ENCODE measurements around the gene HTT-AS.

Gene HTT-AS

DNA sequence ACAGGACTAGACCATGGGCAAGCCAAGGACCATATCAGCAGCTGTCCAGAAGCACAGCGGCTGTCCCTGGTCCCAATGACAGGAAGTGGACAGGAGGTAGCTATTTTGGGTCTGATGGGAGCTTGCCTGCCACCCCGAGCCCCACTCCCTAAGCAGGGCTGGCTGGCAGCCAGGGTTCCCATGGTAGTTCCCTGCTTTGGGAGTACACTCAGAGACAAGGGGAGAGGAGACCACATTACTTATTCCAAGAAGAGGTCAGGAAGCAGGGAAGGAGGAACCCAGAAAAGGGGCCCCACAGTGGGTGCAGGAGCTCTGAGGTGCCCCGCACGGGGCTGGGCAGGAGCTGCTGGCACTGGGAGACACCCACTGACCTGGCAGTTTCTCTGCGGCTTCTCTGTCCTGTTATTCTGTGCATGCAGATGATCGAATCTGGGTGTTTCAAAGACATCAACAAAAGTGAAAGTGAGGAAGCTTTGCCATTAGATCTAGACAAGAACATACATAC, 36.3 kb downstream of the HTT-AS start:
- no peak overlapping the region for H3K4me3 ChIP-seq (ENCODE audit: low read depth, low read length)
- DNase-seq (ENCODE audit: low read depth), result no peak
- no peak for TF ChIP-seq CTCF (IDR thresholded peaks at IDR 0.05; ENCODE audit: control insufficient read depth, extremely low read depth, insufficient read depth)

GRCh38 chr4:3036131-3036952, 38.0 kb downstream of the HTT-AS start:
- no peak overlapping the region for H3K4me3 ChIP-seq (ENCODE audit: low read depth, low read length)
- no peak for TF ChIP-seq CTCF (IDR thresholded peaks at IDR 0.05; ENCODE audit: control insufficient read depth, extremely low read depth, insufficient read depth)
- no peak for DNase-seq (ENCODE audit: low read depth)

- H3K4me3 ChIP-seq (ENCODE audit: low read depth, low read length), result no peak overlapping the region
- no peak for DNase-seq (ENCODE audit: low read depth)
- no peak for TF ChIP-seq CTCF (IDR thresholded peaks at IDR 0.05; ENCODE audit: control insufficient read depth, extremely low read depth, insufficient read depth)
Measured at GRCh38 chr4:3035674-3036073, 38.7 kb downstream of the HTT-AS start.

GRCh38 chr4:3035249-3035648, 39.1 kb downstream of the HTT-AS start:
- TF ChIP-seq CTCF (IDR thresholded peaks at IDR 0.05; ENCODE audit: control insufficient read depth, extremely low read depth, insufficient read depth), result no peak
- no peak for DNase-seq (ENCODE audit: low read depth)
- no peak overlapping the region for H3K4me3 ChIP-seq (ENCODE audit: low read depth, low read length)

- no peak for TF ChIP-seq CTCF (IDR thresholded peaks at IDR 0.05; ENCODE audit: control insufficient read depth, extremely low read depth, insufficient read depth)
- DNase-seq (ENCODE audit: low read depth), result no peak
- no peak overlapping the region for H3K4me3 ChIP-seq (ENCODE audit: low read depth, low read length)
Measured at GRCh38 chr4:3034231-3034630, 40.1 kb downstream of the HTT-AS start.

GRCh38 chr4:3031357-3032082, 42.8 kb downstream of the HTT-AS start:
- DNase-seq (ENCODE audit: low read depth), result peak; percentile 58
- H3K4me3 ChIP-seq (ENCODE audit: low read depth, low read length), result no peak overlapping the region
- no peak for TF ChIP-seq CTCF (IDR thresholded peaks at IDR 0.05; ENCODE audit: control insufficient read depth, extremely low read depth, insufficient read depth)
